K562 (cell line): ENCODE measurements around the gene TMEM163.
"Not testable (repeated sequence)": the region's sequence is repeated elsewhere in the genome, so short reads cannot be mapped to it uniquely, and the experiment has no call there.

Experiments used
- CBX3 ChIP-seq, 2 experiments: IDR thresholded peaks; 1 replicate in 1 of 2; 2 replicates in 1 of 2; pipeline ENCODE4 v1.6.1; 2012; ENCODE audit warnings: inconsistent platforms in 2 of 2, low read length in 2 of 2, borderline replicate concordance in 1 of 2, control low read depth in 1 of 2
- CBX8 ChIP-seq: fragments of 200-600 bp; sonication (generic); IDR thresholded peaks from 2 replicates; pipeline ENCODE4 v1.6.1; 2012; ENCODE audit warnings: borderline replicate concordance, mixed run types, low read depth, mild to moderate bottlenecking, moderate library complexity, mixed read lengths, low read length, control low read depth, inconsistent platforms; ENCODE audit not compliant: poor library complexity, severe bottlenecking; ENCODE audit errors: extremely low read depth
- CEBPB ChIP-seq: fragments of 450-650 bp; IDR thresholded peaks from 2 replicates; pipeline ENCODE4 v1.6.1; 2016; ENCODE audit warnings: missing genetic modification characterization, missing compliant biosample characterization
- DDX20 ChIP-seq: fragments of 450-650 bp; IDR thresholded peaks from 2 replicates; pipeline ENCODE4 v1.6.1; 2016; ENCODE audit warnings: missing genetic modification characterization, low read depth, mild to moderate bottlenecking, missing compliant biosample characterization, moderate library complexity
- GABPA ChIP-seq: fragments of 200-800 bp; sonication (Bioruptor generic); conservative IDR thresholded peaks from 2 replicates; pipeline ENCODE4 v1.6.1; 2016; ENCODE audit warnings: low read depth, missing genetic modification characterization, missing compliant biosample characterization
- NONO ChIP-seq, 2 experiments: fragments of 200-400 bp in 1 of 2; fragments of 450-650 bp in 1 of 2; formaldehyde crosslinking in 1 of 2; IDR thresholded peaks; 2 replicates each; pipeline ENCODE4 v1.6.1; 2017; ENCODE audit warnings: low read depth in 2 of 2, mild to moderate bottlenecking in 2 of 2, moderate library complexity in 2 of 2, low read length in 1 of 2
- SAFB ChIP-seq: fragments of 200-400 bp; formaldehyde crosslinking; IDR thresholded peaks from 2 replicates; pipeline ENCODE4 v1.6.1; 2017; ENCODE audit warnings: low read depth, low read length, borderline replicate concordance
- SAP30 ChIP-seq: fragments of 200-600 bp; sonication (generic); IDR thresholded peaks from 2 replicates; pipeline ENCODE4 v1.6.1; 2012; ENCODE audit warnings: borderline replicate concordance, low read depth, mild to moderate bottlenecking, moderate library complexity, low read length, control low read depth, inconsistent platforms; ENCODE audit not compliant: insufficient read depth, poor library complexity, severe bottlenecking
- TCF7 ChIP-seq: sonication (generic); IDR thresholded peaks from 2 replicates; pipeline ENCODE4 v1.6.1; 2016; ENCODE audit warnings: antibody characterized with exemption, borderline replicate concordance
- U2AF1 ChIP-seq: fragments of 200-400 bp; formaldehyde crosslinking; optimal IDR thresholded peaks from 2 replicates; pipeline ENCODE3; 2017; ENCODE audit warnings: mild to moderate bottlenecking, low read depth, low read length, moderate library complexity
- TF ChIP-seq, protein P1 (sequence below): sonication (generic); formaldehyde crosslinking; IDR thresholded peaks from 2 replicates; pipeline ENCODE4 v1.8.1; 2022; ENCODE audit warnings: missing genetic modification reagents
- TF ChIP-seq, protein P2 (sequence below): sonication (generic); formaldehyde crosslinking; IDR thresholded peaks from 2 replicates; pipeline ENCODE4 v1.8.0; 2023; ENCODE audit warnings: mild to moderate bottlenecking, missing genetic modification reagents
- TF ChIP-seq, protein P3 (sequence below), 3 experiments: IDR thresholded peaks in 2 of 3; conservative IDR thresholded peaks in 1 of 3; 2 replicates each; pipeline ENCODE4 v1.5.1; 2011 to 2012; ENCODE audit warnings: low read length in 3 of 3, mild to moderate bottlenecking in 3 of 3, control low read depth in 2 of 3, improper control_type of control experiment in 1 of 3, inconsistent platforms in 1 of 3, low read depth in 1 of 3, mixed read lengths in 1 of 3, moderate library complexity in 1 of 3; ENCODE audit not compliant: insufficient read depth in 2 of 3

DNA sequence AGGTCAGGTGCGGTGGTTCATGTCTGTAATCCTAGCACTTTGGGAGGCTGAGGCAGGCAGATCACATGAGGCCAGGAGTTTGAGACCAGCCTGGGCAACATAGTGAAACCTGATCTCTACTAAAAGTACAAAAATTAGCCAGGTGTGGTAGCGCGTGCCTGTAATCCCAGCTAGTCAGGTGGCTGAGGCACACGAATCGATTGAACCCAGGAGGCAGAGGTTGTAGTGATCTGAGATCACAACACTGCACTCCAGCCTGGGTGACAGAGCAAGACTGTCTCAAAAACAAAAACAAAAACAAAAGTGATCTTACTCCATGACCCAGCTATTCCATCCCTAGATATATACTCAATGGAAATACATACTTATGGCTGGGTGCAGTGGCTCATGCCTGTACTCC lies 153.8 kb downstream of the TMEM163 start:
- not testable (repeated sequence) for TF ChIP-seq NONO (IDR thresholded peaks at IDR 0.05; ENCODE audit: low read depth in 2 of 2, low read length in 1 of 2); CBX3 (IDR thresholded peaks at IDR 0.05; ENCODE audit: borderline replicate concordance in 1 of 2, low read length in 2 of 2); SAFB; U2AF1; CEBPB (tag); TCF7; DDX20; SAP30; GABPA; CBX8
- TF ChIP-seq, protein P1, sequence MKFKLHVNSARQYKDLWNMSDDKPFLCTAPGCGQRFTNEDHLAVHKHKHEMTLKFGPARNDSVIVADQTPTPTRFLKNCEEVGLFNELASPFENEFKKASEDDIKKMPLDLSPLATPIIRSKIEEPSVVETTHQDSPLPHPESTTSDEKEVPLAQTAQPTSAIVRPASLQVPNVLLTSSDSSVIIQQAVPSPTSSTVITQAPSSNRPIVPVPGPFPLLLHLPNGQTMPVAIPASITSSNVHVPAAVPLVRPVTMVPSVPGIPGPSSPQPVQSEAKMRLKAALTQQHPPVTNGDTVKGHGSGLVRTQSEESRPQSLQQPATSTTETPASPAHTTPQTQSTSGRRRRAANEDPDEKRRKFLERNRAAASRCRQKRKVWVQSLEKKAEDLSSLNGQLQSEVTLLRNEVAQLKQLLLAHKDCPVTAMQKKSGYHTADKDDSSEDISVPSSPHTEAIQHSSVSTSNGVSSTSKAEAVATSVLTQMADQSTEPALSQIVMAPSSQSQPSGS: not testable (repeated sequence)
- TF ChIP-seq, protein P2, sequence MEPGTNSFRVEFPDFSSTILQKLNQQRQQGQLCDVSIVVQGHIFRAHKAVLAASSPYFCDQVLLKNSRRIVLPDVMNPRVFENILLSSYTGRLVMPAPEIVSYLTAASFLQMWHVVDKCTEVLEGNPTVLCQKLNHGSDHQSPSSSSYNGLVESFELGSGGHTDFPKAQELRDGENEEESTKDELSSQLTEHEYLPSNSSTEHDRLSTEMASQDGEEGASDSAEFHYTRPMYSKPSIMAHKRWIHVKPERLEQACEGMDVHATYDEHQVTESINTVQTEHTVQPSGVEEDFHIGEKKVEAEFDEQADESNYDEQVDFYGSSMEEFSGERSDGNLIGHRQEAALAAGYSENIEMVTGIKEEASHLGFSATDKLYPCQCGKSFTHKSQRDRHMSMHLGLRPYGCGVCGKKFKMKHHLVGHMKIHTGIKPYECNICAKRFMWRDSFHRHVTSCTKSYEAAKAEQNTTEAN (CRISPR knock-in tag): not testable (repeated sequence)
- TF ChIP-seq, protein P3, sequence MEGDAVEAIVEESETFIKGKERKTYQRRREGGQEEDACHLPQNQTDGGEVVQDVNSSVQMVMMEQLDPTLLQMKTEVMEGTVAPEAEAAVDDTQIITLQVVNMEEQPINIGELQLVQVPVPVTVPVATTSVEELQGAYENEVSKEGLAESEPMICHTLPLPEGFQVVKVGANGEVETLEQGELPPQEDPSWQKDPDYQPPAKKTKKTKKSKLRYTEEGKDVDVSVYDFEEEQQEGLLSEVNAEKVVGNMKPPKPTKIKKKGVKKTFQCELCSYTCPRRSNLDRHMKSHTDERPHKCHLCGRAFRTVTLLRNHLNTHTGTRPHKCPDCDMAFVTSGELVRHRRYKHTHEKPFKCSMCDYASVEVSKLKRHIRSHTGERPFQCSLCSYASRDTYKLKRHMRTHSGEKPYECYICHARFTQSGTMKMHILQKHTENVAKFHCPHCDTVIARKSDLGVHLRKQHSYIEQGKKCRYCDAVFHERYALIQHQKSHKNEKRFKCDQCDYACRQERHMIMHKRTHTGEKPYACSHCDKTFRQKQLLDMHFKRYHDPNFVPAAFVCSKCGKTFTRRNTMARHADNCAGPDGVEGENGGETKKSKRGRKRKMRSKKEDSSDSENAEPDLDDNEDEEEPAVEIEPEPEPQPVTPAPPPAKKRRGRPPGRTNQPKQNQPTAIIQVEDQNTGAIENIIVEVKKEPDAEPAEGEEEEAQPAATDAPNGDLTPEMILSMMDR (IDR thresholded peaks at IDR 0.05 in 2 of 3, conservative IDR thresholded peaks at IDR 0.05 in 1 of 3; ENCODE audit: insufficient read depth in 2 of 3, low read depth in 1 of 3, low read length in 3 of 3): not testable (repeated sequence)
